ENCODE results near the gene TMEM115.

The TMEM115 gene

GRCh38 chr3:50351323-50351697 is 8.0 kb downstream of the TMEM115 start:
- no peak for DNase-seq (ENCODE audit: low spot score)

- DNase-seq (ENCODE audit: low spot score), result peak; percentile 99
Measured at GRCh38 chr3:50350527-50351322, 8.6 kb downstream of the TMEM115 start, which contains the start of the genes CYB561D2 and NPRL2. TSS of gene CYB561D2 (plus strand) at chr3:50350862. CDS start at chr3:50351434, 572 bp downstream. TSS of gene NPRL2 (minus strand) at chr3:50350775. CDS start at chr3:50350652, 123 bp downstream.

- DNase-seq (ENCODE audit: low spot score), result no peak
Measured at GRCh38 chr3:50350213-50350526, 9.2 kb downstream of the TMEM115 start.

GRCh38 chr3:50347187-50347813 is 12.0 kb downstream of the TMEM115 start:
- peak; percentile 71 for DNase-seq (ENCODE audit: low spot score)

- no peak for DNase-seq (ENCODE audit: low spot score)
Measured at GRCh38 chr3:50345586-50346234, 13.6 kb downstream of the TMEM115 start, which contains the start of gene ZMYND10. TSS of gene ZMYND10 (minus strand) at chr3:50345732. CDS start at chr3:50345579, 153 bp downstream.

- DNase-seq (ENCODE audit: low spot score), result no peak
Measured at GRCh38 chr3:50345008-50345407, 14.3 kb downstream of the TMEM115 start.

GRCh38 chr3:50342813-50343633 is 16.3 kb downstream of the TMEM115 start:
- no peak for DNase-seq (ENCODE audit: low spot score)

- DNase-seq (ENCODE audit: low spot score), result no peak
Measured at GRCh38 chr3:50341996-50342650, 17.2 kb downstream of the TMEM115 start.

- DNase-seq (ENCODE audit: low spot score), result no peak
Measured at GRCh38 chr3:50341537-50341936, 17.8 kb downstream of the TMEM115 start.

- no peak for DNase-seq (ENCODE audit: low spot score)
Measured at GRCh38 chr3:50340448-50341329, 18.6 kb downstream of the TMEM115 start, which contains the start of gene RASSF1. TSS of gene RASSF1 (minus strand) at chr3:50340836. CDS start at chr3:50340805, 31 bp downstream.

GRCh38 chr3:50340147-50340447 is 19.2 kb downstream of the TMEM115 start:
- DNase-seq (ENCODE audit: low spot score), result no peak

GRCh38 chr3:50339485-50340146 is 19.7 kb downstream of the TMEM115 start:
- no peak for DNase-seq (ENCODE audit: low spot score)

GRCh38 chr3:50338965-50339364 is 20.4 kb downstream of the TMEM115 start:
- DNase-seq (ENCODE audit: low spot score), result no peak

GRCh38 chr3:50337175-50337861 is 22.0 kb downstream of the TMEM115 start:
- peak; percentile 99 for DNase-seq (ENCODE audit: low spot score)

GRCh38 chr3:50336452-50337174 is 22.7 kb downstream of the TMEM115 start:
- no peak for DNase-seq (ENCODE audit: low spot score)

- DNase-seq (ENCODE audit: low spot score), result no peak
Measured at GRCh38 chr3:50334339-50335075, 24.8 kb downstream of the TMEM115 start.

- DNase-seq (ENCODE audit: low spot score), result no peak
Measured at GRCh38 chr3:50333744-50334328, 25.5 kb downstream of the TMEM115 start.

Measured in HuH-7.5 (cell line).